Limb (tissue), 2 donors: Measurements from ENCODE around the gene CCKAR.
A peak's percentile ranks its signal among the peaks of the same experiment; 100 is the strongest.

Experiments used
- DNase-seq, 2 donors: peaks; one replicate each; pipeline ENCODE4 v3.0.0-alpha.2; 2016; ENCODE audit errors: extremely low spot score in 2 of 2

Gene CCKAR

GRCh38 chr4:26491449-26492170 is 1.3 kb upstream of the CCKAR start:
- no peak for DNase-seq

- DNase-seq = no peak
These were observed 638 bp upstream of the CCKAR start for GRCh38 chr4:26490960-26491284.

GRCh38 chr4:26489101-26489985 is 941 bp downstream of the CCKAR start:
- DNase-seq = no peak

- no peak for DNase-seq
These were observed 4.6 kb downstream of the CCKAR start for GRCh38 chr4:26485684-26486083.

- no peak for DNase-seq
These were observed 5.8 kb downstream of the CCKAR start for GRCh38 chr4:26484516-26484915.

GRCh38 chr4:26484032-26484515 is 6.2 kb downstream of the CCKAR start:
- DNase-seq = no peak

- DNase-seq = no peak
These were observed 7.5 kb downstream of the CCKAR start for GRCh38 chr4:26482508-26483462.

- DNase-seq = no peak
These were observed 12.0 kb downstream of the CCKAR start for GRCh38 chr4:26478330-26478729.

- no peak for DNase-seq
These were observed 13.7 kb downstream of the CCKAR start for GRCh38 chr4:26476545-26476944.

GRCh38 chr4:26475716-26476115 is 14.6 kb downstream of the CCKAR start:
- no peak for DNase-seq

- DNase-seq = no peak
These were observed 15.7 kb downstream of the CCKAR start for GRCh38 chr4:26474551-26474950.

- DNase-seq = no peak
These were observed 16.4 kb downstream of the CCKAR start for GRCh38 chr4:26473893-26474292.

- no peak for DNase-seq
These were observed 18.4 kb downstream of the CCKAR start for GRCh38 chr4:26471890-26472289.

GRCh38 chr4:26468977-26469376 is 21.3 kb downstream of the CCKAR start:
- no peak for DNase-seq

- DNase-seq = no peak
These were observed 21.9 kb downstream of the CCKAR start for GRCh38 chr4:26468283-26468949.

GRCh38 chr4:26467724-26468123 is 22.6 kb downstream of the CCKAR start:
- DNase-seq = no peak

- no peak for DNase-seq
These were observed 23.6 kb downstream of the CCKAR start for GRCh38 chr4:26466578-26467270.

GRCh38 chr4:26464420-26465095 is 25.7 kb downstream of the CCKAR start:
- no peak for DNase-seq

GRCh38 chr4:26463386-26463785 is 26.9 kb downstream of the CCKAR start:
- no peak for DNase-seq

GRCh38 chr4:26462874-26463273 is 27.4 kb downstream of the CCKAR start:
- peak in 1 of 2 donors; percentile 45 for DNase-seq
